ENCODE measurements around the gene PCTP.

The PCTP gene

GRCh38 chr17:55750750-55751657 lies at the start of gene PCTP:
Gene PCTP (plus strand): TSS chr17:55751051. CDS start chr17:55751104, 53 bp downstream.
- FAIRE-seq = peak; percentile 94

DNA sequence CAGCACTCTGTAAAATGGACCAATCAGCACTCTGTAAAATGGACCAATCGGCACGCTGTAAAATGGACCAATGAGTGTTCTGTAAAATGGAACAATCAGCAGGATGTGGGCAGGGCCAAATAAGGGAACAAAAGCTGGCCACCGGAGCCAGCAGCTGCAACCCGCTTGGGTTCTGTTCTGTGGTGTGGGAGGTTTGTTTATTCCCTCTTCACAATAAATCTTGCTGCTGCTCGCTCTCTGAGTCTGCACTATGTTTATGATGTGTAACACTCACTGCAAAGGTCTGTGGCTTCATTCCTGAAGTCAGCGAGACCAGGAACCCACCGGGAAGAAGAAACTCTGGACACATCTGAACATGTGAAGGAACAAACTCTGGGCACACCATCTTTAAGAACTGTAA lies 48.7 kb upstream of the PCTP start:
- FAIRE-seq = no peak

DNA sequence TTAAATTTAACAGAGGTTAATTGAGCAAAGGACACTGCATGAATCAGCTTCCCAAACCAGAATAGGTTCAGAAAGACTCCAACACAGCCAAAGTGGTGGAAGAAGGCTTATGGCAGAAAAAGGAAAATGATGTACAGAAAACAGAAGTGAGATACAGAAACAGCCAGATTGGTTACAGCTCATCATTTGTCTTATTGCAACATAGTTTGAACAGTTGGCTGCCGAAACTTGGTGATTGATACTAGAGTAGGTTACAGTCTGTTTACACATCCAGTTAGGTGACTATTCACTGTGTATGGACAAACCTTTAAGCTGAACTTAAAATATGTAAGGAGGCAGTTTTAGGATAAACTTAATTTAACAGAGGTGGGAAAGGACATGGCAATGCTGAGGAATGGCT lies 46.5 kb upstream of the PCTP start:
- no peak for FAIRE-seq

GRCh38 chr17:55705847-55706246 lies 45.0 kb upstream of the PCTP start:
- no peak for FAIRE-seq

- no peak for FAIRE-seq
Measured at GRCh38 chr17:55706808-55707773, 43.8 kb upstream of the PCTP start.

GRCh38 chr17:55708175-55708974 lies 42.5 kb upstream of the PCTP start:
- no peak for FAIRE-seq

DNA sequence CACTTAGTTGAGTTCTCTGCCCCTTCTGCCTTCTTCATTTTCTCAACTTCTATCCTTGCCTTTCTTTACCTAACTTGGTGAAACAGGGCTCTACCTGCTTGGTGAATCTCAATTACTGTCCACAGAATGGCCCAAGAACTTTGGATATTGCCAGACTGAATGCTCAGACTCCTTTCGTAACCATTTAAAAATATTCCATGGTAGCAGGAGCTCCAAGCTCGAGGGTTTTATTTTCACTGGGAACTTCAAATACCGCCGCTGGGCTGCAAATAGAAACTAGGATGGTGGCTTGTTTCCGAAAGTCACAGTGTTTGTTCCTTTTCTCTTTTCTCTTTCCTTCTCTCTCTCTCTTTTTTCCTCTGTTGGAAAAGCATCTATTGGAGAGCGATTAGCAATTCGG lies 41.4 kb upstream of the PCTP start:
- FAIRE-seq = no peak

GRCh38 chr17:55709984-55710383 lies 40.9 kb upstream of the PCTP start:
- FAIRE-seq = no peak

GRCh38 chr17:55710410-55710809 lies 40.4 kb upstream of the PCTP start:
- no peak for FAIRE-seq

DNA sequence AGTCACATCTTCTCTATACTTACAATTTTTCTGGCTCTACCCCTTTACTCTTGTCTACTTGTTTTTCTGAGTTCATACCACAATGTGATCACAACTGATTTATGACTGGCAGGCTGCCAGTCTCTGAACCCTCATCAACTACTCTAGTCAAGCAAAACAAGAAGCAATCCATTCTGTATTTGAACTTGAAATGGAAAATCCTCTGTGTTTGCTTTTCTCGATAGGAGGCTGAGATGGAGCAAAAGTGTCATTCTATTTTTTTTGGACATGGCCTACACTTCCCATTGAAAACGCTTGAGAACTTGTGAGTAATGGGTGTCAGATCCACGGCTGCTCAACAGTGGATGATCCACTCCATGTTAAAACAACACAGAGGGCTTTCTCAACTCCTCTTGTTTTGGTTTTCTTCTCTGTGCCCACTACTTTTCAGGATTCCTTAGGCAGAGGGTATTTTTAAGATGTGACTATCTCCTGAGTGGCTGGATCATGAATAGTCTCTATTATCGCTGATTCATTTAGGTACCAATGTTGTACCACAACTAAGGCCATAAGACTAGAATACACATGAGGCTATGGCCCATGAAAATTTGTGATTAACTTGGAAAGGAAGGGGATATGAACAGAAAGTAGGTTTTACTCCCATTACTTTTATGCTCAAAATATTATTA lies 39.9 kb upstream of the PCTP start:
- no peak for FAIRE-seq

DNA sequence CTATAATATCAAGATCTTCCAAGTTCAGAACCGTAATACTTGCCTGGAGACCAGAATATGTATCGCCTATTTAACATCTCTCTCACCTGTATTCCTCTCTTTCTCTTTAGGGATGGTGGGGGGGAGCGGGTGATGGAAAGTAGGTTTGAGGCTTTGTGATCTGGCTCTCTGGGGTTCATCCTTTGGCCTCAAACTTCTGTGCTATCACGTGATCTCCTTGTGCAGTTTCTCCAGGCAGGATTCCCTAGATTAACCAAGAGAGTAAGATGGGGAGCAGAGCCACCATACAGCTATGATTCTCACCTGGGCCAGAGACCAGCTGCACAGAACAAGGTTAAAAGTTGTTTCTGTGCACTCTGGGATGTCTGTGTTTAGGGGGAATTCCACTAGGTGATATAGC lies 33.4 kb upstream of the PCTP start:
- FAIRE-seq = no peak

GRCh38 chr17:55717898-55718735 lies 32.7 kb upstream of the PCTP start:
- peak; percentile 21 for FAIRE-seq

GRCh38 chr17:55720919-55721836 lies 29.7 kb upstream of the PCTP start:
- FAIRE-seq = no peak

DNA sequence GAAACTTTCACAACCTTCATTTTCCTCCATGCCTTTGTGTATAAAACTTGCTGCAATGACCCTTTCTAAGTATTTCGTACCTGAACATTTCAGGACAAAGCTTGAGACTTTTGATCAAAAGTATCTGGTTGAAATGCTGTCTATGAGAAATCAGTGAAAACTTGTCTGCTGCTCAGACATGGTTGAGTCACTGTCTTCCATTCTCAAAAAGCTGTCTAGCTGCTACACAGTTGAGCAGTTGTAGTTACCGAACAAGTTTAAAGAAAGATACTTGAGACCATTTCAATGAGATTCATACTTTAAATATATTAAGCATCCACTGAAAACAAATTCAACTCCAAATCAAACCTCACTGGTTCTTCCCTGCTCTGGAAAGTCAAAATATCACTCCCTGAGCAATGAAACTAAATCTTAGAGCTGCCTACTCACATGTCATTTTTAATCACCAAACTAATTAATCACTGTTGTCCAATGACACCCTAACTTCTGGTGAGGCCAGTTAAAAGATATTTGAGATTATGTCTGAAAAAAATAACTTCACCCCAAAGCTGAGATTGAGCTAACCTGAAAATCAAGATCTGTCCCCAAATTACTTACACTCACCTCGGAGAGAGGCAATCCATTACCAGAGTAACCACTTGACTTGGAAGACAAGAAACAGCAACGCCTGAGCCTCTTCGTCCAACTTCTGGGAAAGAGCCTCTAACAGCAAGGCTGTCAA lies 28.7 kb upstream of the PCTP start:
- FAIRE-seq = no peak

DNA sequence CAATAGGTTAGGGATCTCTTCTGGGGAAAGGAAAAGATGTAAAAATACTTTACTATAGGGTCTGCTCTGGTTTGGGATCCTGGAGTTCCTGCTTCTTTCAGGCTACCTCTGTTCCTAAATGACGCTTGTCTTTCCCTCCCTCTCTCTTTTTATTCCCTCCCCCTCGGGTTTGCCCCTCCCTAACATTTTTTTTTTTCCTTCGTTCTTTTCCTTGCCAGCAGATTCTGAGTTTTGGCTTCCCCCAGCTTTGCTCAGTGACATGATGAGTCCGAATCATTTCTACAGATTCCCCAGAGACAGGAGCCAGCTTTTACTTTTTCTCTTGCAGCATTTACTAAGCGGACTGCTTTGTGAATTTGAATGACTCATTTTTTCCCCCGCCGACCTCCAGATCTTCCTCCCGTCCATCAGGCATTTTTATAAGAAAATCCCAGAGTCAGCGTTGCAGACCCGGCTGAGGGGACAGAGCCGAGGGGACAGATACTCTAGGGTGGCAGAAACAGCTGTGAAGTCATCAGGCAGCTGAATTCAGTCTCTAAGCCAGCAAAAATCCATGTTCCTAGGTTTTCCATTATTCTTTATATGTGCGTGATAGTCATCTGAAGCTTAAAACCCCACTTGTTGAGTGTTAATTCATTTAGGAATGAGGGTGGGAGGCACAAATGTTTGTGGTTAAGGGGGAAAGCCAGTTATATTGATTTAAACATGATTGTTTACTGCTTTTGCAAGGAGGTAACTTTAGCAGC lies 27.9 kb upstream of the PCTP start, which contains the start of gene TMEM100:
Gene TMEM100 (minus strand): TSS at position 123 of the 746 bp plus-strand sequence. CDS start 1,794 bp downstream, outside the sequence.
- no peak for FAIRE-seq

- FAIRE-seq = no peak
Measured at GRCh38 chr17:55723488-55723848, 27.4 kb upstream of the PCTP start.

- no peak for FAIRE-seq
Measured at GRCh38 chr17:55726440-55726839, 24.4 kb upstream of the PCTP start.

- no peak for FAIRE-seq
Measured at GRCh38 chr17:55727275-55727674, 23.6 kb upstream of the PCTP start.

DNA sequence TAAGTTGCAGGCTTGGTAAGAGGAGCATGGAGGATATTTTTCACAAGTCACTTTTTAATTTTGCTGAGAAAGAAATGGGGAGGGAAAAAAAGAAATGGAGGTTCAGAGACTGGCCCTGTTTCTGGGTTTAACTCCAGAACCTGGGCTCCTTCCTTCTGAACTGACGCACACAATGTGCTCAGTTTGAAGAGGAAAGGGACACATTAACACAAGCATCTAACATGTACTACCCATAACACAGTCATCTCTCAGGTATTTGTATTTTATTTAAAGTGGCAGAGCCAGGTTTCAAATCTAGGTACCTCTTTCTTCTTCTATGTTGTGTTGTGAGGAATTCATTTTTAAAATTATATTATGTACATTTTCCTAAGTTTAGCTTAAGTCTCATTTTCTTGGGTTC lies 22.9 kb upstream of the PCTP start:
- no peak for FAIRE-seq

All from A204.1 (cell line).